T-helper 1 cell treated with Interleukin-12 subunit alpha and Interleukin-12 subunit beta and Interleukin-4 antibody, amounts not matched to agents 30 μg/mL and 1 μg/mL, for 36 hours (primary cell): ENCODE results near the gene RBM27.
A peak's percentile ranks its signal among the peaks of the same experiment; 100 is the strongest.
"Not testable (repeated sequence)": the region's sequence is repeated elsewhere in the genome, so short reads cannot be mapped to it uniquely, and the experiment has no call there.

Source experiments
- H3K27ac Mint-ChIP-seq: one replicate; pipeline ENCODE4 v1.8.0; 2021; ENCODE audit warnings: mild to moderate bottlenecking, mixed read lengths
- H3K27me3 Mint-ChIP-seq: one replicate; pipeline ENCODE4 v1.8.0; 2021; ENCODE audit warnings: low read depth, mixed read lengths
- H3K36me3 Mint-ChIP-seq: one replicate; pipeline ENCODE4 v1.8.0; 2021; ENCODE audit warnings: low read depth, mixed read lengths
- H3K4me1 Mint-ChIP-seq: one replicate; pipeline ENCODE4 v1.8.0; 2021; ENCODE audit warnings: low read depth, mixed read lengths
- H3K4me3 Mint-ChIP-seq: one replicate; pipeline ENCODE4 v1.8.0; 2021; ENCODE audit warnings: mild to moderate bottlenecking, moderate library complexity, mixed read lengths
- H3K9me3 Mint-ChIP-seq: one replicate; pipeline ENCODE4 v1.8.0; 2021; ENCODE audit warnings: mixed read lengths

The RBM27 gene

DNA sequence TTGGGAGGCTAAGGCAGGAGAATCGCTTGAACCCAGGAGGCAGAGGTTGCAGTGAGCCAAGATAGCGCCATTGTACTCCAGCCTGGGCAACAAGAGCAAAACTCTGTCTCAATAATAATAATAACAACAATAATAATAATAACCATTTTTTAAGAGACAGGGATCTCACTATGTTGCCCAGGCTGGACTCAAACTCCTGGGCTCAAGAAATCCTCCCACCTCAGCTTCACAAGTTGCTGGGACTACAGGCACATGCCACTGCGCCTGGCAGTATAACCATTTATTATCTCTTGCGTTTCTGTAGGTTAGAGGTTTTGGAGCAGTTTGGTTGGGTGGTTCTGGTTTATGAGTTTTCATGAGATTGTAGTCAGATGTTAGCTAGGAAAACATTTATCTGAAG lies 8.4 kb upstream of the RBM27 start:
- not testable (repeated sequence) for H3K4me1 Mint-ChIP-seq, H3K27ac Mint-ChIP-seq, H3K4me3 Mint-ChIP-seq, H3K36me3 Mint-ChIP-seq, H3K9me3 Mint-ChIP-seq
- H3K27me3 Mint-ChIP-seq, result peaks cover 17% of the 10 kb centered on the region

DNA sequence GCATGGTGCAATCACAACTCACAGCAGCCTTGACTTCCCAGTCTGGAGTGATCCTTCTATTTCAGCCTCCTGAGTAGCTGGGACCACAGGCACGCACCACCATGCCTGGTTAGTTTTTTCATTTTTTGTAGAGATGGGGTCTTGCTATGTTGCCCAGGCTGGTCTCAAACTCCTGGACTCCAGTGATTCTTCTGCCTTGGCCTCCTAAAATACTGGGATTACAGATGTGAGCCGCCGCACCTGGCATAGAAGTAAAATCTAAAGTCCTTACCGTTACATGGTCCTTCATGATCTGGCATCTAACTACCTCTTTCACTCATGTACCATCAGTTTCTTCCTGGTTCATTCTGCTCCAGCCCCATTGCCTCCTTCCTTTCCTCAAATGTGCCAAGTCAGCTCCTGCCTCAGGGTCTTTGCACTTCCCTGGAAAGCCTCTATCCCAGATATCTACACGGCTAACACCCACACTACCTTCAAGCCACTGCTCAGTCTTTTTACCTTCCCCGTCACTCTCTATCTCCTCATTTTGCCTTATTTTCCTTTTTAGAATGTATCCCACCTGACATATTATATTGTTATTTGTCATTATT lies 6.9 kb upstream of the RBM27 start:
- peaks cover 3% of the 10 kb centered on the region for H3K4me1 Mint-ChIP-seq
- H3K36me3 Mint-ChIP-seq, result no peaks in the 10 kb centered on the region
- H3K9me3 Mint-ChIP-seq, result no peaks in the 10 kb centered on the region
- H3K4me3 Mint-ChIP-seq, result no peak overlapping the region
- peaks cover 13% of the 10 kb centered on the region for H3K27me3 Mint-ChIP-seq
- H3K27ac Mint-ChIP-seq, result no peak overlapping the region

DNA sequence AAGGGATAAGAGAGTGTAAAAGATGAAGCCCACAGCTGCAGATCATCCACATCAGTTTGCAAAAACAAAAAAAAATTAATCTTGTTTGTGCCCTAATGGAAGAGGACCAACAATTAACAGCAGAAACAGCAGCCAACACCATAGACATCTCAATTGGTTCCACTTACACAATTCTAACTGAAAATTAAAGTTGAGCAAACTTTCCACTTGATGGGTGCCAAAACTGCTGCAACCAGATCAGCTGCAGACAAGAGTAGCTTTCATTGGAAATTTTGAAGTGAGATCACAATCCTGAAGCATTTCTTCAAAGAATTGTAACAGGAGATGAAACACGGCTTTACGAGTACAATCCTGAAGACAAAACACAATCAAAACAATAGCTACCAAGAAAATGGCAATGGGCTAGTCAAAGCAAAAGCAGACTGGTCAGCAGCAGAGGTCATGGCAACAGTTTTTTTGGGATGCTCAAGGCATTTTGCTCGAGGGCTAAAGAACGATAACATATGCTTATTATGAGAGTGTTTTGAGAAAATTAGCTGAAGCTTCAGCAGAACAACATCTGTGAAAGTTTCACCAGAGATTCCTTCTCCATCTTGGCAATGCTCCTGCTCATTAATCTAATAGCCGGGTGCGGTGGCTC lies 4.1 kb upstream of the RBM27 start:
- H3K4me1 Mint-ChIP-seq, result peaks cover 5% of the 10 kb centered on the region
- no peaks in the 10 kb centered on the region for H3K9me3 Mint-ChIP-seq
- peaks cover 13% of the 10 kb centered on the region for H3K27me3 Mint-ChIP-seq
- H3K27ac Mint-ChIP-seq, result no peak overlapping the region
- no peaks in the 10 kb centered on the region for H3K36me3 Mint-ChIP-seq
- no peak overlapping the region for H3K4me3 Mint-ChIP-seq

DNA sequence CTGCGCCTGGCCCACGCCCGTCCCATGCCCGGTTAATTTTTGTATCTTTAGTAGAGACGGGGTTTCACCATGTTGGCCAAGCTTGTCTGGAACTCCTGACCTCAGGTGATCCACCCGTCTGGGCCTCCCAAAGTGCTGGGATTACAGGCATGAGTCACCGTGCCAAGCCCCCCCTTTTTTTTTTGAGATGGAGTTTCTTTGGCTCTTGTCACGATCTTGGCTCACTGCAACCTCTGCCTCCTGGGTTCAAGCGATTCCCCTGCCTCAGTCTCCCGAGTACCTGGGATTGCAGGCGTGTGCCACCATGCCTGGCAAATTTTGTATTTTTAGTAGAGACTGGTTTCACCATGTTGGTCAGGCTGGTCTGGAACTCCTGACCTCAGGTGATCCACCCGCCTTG lies 1.6 kb upstream of the RBM27 start:
- not testable (repeated sequence) for H3K36me3 Mint-ChIP-seq, H3K27ac Mint-ChIP-seq, H3K27me3 Mint-ChIP-seq, H3K4me1 Mint-ChIP-seq, H3K4me3 Mint-ChIP-seq, H3K9me3 Mint-ChIP-seq

DNA sequence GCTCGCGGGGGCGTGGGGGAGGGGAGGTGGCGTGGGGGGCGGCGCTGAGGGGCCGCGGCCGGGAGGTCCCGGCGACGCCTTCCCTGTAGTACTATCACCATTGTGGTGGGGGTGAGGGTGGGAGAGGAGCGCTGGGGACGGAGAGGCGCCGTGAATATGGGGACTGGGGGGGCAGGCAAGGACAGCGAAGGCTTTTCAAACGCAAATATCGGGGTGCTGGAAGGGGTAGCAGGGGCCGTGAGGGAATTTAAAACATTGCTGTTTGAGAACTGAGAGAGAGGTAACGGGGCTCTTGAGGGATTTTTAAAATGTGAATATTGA lies 427 bp downstream of the RBM27 start:
- Mint-ChIP-seq H3K27me3 (no peaks in the 10 kb centered on the region), H3K9me3 (no peaks in the 10 kb centered on the region), H3K27ac (no peak overlapping the region), H3K4me1 (peaks cover 7% of the 10 kb centered on the region), H3K36me3 (no peaks in the 10 kb centered on the region), H3K4me3 (no peak overlapping the region)

DNA sequence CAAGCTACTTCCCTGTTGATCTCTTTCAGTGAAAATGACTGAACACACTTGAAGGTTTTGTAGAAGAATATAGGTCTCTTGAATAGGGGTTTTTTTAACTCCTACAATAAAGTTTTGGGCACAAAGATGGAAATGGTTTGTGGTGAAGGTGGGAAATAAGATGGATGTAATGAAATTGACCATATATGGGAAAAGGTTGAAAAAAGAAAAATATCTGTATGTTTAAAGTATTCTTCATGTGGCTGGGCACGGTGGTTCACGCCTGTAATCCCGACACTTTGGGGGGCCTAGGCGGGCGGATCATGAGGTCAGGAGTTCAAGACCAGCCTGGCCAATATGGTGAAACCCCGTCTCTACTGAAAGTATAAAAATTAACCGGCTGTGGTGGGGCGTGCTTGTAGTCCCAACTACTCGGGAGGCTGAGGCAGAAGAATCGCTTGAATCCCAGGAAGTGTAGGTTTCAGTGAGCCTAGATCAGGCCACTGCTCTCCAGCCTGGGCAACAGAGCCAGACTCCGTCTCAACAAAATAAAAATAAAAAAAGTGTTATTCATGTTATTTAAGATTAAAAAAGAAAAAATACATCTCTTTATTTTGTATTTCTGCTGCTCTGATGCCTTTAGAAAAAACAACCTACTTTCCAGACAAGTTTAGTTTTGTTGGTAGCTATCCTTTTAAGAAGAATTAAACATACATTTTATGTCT lies 2.2 kb downstream of the RBM27 start:
- Mint-ChIP-seq H3K4me1 (peaks cover 16% of the 10 kb centered on the region), H3K4me3 (no peak overlapping the region), H3K9me3 (no peaks in the 10 kb centered on the region), H3K36me3 (peaks cover 5% of the 10 kb centered on the region), H3K27me3 (no peaks in the 10 kb centered on the region), H3K27ac (no peak overlapping the region)

DNA sequence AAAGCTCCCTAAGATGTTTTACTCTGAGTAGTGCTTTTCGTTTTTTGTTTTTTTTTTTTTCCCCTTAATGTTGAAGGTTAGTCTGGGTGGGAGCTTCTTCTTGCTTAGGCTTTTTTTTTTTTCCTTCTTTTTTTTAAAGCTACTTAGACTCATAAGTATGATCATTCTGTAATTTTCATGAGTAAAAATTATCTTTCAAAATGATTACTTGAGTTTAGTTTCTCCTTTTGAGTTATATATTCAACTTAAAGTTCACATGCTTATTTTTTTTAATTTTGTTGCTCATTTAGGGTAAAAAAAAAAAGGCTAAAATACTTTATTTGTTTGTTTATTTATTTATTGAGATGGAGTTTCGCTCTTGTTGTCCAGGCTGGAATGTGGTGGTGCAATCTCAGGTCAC lies 2.9 kb downstream of the RBM27 start:
- no peaks in the 10 kb centered on the region for H3K9me3 Mint-ChIP-seq
- no peak overlapping the region for H3K27ac Mint-ChIP-seq
- H3K27me3 Mint-ChIP-seq, result no peaks in the 10 kb centered on the region
- H3K4me3 Mint-ChIP-seq, result peak overlapping the region; percentile 26
- H3K36me3 Mint-ChIP-seq, result peaks cover 5% of the 10 kb centered on the region
- H3K4me1 Mint-ChIP-seq, result peaks cover 16% of the 10 kb centered on the region

DNA sequence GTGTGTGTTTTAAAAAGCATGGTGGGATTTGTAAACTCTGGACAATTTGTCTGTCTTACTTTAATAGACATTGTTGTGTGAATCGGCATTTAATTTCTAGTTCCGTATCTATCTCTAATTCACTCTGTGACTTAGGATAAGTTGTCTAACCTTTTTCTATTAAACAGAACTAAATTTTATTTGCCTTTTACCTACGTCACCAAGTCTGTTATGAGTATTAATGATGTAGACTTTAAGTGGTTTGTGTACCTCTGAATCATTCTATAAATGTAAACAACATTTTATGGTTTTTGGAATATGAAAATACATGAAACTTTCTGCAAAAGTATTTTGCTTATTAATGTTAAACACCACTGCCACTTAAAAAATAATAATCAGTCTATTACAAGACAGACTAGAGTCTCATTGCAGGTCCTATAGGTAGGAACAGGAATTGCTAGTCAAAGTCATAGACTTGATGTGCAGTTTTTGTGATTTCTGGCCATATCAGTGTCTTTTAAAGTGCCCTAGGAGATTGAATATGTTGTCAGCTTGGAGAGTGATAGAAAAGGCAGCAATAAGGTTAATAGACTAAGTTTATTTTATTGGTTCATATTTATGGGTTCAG lies 5.6 kb downstream of the RBM27 start:
- Mint-ChIP-seq H3K27ac (no peak overlapping the region), H3K27me3 (no peaks in the 10 kb centered on the region), H3K4me3 (no peak overlapping the region), H3K4me1 (peaks cover 13% of the 10 kb centered on the region), H3K9me3 (no peaks in the 10 kb centered on the region), H3K36me3 (peaks cover 5% of the 10 kb centered on the region)

DNA sequence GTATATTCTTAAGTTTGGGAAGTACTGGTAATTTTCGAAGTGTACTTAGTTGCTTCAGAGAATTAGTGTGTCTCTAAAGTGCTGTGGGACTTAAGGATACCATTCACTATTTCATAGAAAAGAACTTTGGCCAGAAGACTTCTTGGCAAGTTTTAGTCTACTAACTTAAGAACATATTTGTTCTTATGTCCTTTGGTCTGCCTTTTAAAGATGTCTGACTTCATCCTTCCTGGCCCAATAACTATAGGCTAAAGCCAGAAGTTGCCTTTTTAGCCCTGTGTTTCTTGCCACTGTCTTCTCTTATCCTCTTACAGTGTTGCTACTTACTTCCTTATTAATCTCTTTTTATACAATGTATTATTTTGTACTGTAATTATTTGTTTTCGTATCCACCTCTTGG lies 6.3 kb downstream of the RBM27 start:
- Mint-ChIP-seq H3K36me3 (peaks cover 5% of the 10 kb centered on the region), H3K9me3 (no peaks in the 10 kb centered on the region), H3K4me1 (peaks cover 17% of the 10 kb centered on the region), H3K27me3 (no peaks in the 10 kb centered on the region), H3K27ac (no peak overlapping the region), H3K4me3 (no peak overlapping the region)

DNA sequence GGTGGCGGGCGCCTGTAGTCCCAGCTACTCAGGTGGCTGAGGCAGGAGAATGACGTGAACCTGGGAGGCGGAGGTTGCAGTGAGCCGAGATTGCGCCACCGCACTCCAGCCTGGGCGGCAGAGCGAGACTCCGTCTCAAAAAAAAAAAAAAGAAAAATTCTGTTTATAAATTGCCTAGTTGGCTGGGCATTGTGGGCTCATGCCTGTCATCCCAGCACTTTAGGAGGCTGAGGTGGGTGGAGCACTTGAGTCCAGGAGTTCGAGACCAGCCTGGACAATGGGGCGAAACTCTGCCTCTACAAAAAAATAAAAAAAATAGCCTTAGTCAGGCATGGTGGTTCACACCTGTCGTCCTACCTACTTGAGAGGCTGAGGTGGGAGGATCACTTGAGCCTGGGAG lies 7.4 kb downstream of the RBM27 start:
- not testable (repeated sequence) for H3K9me3 Mint-ChIP-seq, H3K27ac Mint-ChIP-seq, H3K36me3 Mint-ChIP-seq, H3K4me3 Mint-ChIP-seq, H3K27me3 Mint-ChIP-seq
- H3K4me1 Mint-ChIP-seq, result peaks cover 17% of the 10 kb centered on the region

DNA sequence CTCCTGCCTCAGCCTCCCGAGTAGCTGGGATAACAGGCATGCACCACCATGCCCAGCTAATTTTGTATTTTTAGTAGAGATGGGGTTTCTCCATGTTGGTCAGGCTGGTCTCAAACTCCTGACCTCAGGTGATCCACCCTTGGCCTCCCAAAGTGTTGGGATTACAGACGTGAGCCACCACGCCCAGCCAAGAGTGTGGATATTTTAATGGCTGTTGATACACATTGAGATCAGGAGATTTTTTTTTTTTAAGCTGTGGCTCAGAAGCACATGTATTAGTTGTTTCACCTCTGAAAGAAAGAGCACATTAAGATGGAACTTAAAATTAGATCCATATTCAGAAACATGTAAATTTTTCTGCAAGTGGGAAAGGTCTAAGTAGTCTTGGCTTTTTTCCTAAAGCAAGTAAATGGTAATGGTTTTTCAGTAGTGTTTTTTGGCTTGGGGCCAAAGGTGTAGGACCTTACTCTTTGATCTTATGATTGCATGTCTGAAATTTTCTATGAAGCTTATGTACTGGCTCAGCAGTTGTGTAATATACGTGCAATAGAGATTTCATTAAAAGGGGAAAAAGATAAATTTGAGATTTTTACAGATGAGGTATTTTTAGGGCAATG lies 9.9 kb downstream of the RBM27 start:
- Mint-ChIP-seq H3K4me3 (no peak overlapping the region), H3K27ac (no peak overlapping the region), H3K9me3 (no peaks in the 10 kb centered on the region), H3K36me3 (peaks cover 5% of the 10 kb centered on the region), H3K4me1 (peaks cover 20% of the 10 kb centered on the region), H3K27me3 (no peaks in the 10 kb centered on the region)

DNA sequence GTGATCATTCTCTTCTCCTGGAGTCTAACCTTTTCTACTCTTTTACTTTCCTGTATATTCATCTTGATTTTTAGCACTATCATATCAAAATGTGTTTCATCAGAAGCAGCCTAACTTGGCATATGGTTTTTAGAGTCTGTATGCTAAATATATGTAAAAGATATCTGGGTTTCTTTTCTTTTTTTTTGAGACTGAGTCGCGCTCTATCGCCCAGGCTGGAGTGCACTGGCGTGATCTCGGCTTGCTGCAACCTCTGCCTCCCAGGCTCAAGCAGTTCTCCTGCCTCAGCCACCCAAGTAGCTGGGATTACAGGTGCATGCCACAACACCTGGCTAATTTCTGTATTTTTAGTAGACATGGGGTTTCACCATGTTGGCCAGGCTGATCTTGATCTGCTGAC lies 11.5 kb downstream of the RBM27 start:
- not testable (repeated sequence) for H3K36me3 Mint-ChIP-seq, H3K27ac Mint-ChIP-seq, H3K4me3 Mint-ChIP-seq, H3K9me3 Mint-ChIP-seq, H3K27me3 Mint-ChIP-seq
- H3K4me1 Mint-ChIP-seq, result peaks cover 18% of the 10 kb centered on the region

DNA sequence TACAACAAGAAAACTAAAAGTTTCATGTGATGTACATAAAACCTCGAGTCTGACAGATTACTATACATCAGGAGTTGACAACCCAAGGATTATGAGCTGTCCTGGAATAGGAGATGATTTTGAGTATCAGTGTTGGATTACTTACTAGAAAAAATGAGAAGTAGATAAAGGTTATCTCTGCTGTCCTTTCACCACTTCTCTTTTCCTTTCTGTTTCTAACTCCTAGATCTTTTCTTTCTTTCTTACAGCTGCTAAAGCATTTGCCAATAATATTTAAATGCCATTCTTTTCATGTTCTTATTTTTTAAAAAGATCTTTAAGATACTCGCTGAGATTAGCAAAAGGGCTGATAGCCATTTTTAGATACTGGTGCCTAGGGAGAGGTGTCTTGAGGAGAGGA lies 14.8 kb downstream of the RBM27 start:
- Mint-ChIP-seq H3K9me3 (no peaks in the 10 kb centered on the region), H3K27me3 (no peaks in the 10 kb centered on the region), H3K4me3 (no peak overlapping the region), H3K27ac (no peak overlapping the region), H3K36me3 (peaks cover 9% of the 10 kb centered on the region), H3K4me1 (peaks cover 11% of the 10 kb centered on the region)

DNA sequence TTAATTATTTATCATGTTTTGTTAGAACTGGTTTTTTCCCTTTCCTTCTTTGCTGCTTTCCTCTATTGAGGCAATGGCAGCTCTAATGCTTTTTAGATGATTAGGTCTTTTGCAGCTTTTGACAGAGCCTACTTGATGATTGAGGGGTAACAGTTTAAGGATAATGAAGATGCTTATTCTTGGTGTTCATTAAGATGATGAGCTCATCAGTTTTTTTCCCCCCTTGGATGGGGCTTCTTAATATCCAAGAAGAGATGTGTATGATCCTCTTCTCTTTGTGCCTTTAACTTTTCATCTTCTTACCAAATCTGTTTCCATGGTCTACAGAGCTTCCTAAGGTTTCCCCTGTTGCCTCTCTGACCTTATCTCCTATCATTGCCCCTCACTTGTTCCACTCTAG lies 15.8 kb downstream of the RBM27 start:
- peaks cover 9% of the 10 kb centered on the region for H3K4me1 Mint-ChIP-seq
- no peaks in the 10 kb centered on the region for H3K27me3 Mint-ChIP-seq
- no peak overlapping the region for H3K27ac Mint-ChIP-seq
- H3K4me3 Mint-ChIP-seq, result no peak overlapping the region
- H3K9me3 Mint-ChIP-seq, result no peaks in the 10 kb centered on the region
- H3K36me3 Mint-ChIP-seq, result peaks cover 11% of the 10 kb centered on the region

DNA sequence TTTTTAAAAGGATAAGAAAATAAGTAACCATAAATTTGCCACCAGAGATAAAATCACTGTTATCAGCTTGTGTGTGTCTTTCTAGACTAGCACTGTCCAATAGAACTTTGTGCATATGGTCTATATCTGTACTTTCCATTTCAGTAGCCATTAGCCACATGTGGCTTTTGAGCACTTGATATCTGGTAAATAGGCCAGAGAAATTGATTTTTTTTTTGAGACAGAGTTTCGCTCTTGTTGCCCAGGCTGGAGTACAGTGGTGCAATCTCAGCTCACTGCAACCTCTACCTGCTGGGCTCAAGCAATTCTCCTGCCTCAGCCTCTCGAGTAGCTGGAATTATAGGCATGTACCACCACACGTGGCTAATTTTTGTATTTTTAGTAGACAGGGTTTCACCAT lies 17.8 kb downstream of the RBM27 start:
- H3K36me3 Mint-ChIP-seq, result peaks cover 15% of the 10 kb centered on the region
- H3K27ac Mint-ChIP-seq, result no peak overlapping the region
- no peaks in the 10 kb centered on the region for H3K27me3 Mint-ChIP-seq
- H3K4me3 Mint-ChIP-seq, result no peak overlapping the region
- no peaks in the 10 kb centered on the region for H3K9me3 Mint-ChIP-seq
- H3K4me1 Mint-ChIP-seq, result peaks cover 7% of the 10 kb centered on the region
